ENCODE results near the gene SH3RF1.

GRCh38 chr4:169163947-169164668 lies 106.6 kb downstream of the SH3RF1 start:
- no peak for TF ChIP-seq TAF1 (IDR thresholded peaks at IDR 0.05; ENCODE audit: low read depth, low read length)
- TF ChIP-seq POLR2AphosphoS5 (IDR thresholded peaks at IDR 0.05; ENCODE audit: low read depth, low read length): no peak
- TF ChIP-seq POLR2A (IDR thresholded peaks at IDR 0.05; ENCODE audit: low read depth, low read length): no peak
- no peak for TF ChIP-seq POU2F2 (IDR thresholded peaks at IDR 0.05; ENCODE audit: low read depth, low read length)
- no peak for TF ChIP-seq SPI1 (IDR thresholded peaks at IDR 0.05; ENCODE audit: low read depth, low read length)
- no peak for TF ChIP-seq PAX5 (IDR thresholded peaks at IDR 0.05; ENCODE audit: insufficient read depth, low read length, severe bottlenecking)

Data from GM12891 (cell line).